NCI-H1694 (cell line): ENCODE results near the gene PELI2.
"Not testable (repeated sequence)": the region's sequence is repeated elsewhere in the genome, so short reads cannot be mapped to it uniquely, and the experiment has no call there.

Source experiments
- DNase-seq: peaks from one replicate; lab custom pipeline; 2025; lab: John Stamatoyannopoulos, UW

PELI2 gene

GRCh38 chr14:56143025-56143424, 24.8 kb downstream of the PELI2 start:
- DNase-seq = no peak

GRCh38 chr14:56144176-56144575, 26.0 kb downstream of the PELI2 start:
- DNase-seq = no peak

GRCh38 chr14:56145181-56145769, 27.1 kb downstream of the PELI2 start:
- DNase-seq = no peak

- DNase-seq = peak; percentile 40
These were observed 27.8 kb downstream of the PELI2 start for GRCh38 chr14:56145965-56146364.

GRCh38 chr14:56147449-56147848, 29.2 kb downstream of the PELI2 start:
- no peak for DNase-seq

- DNase-seq = no peak
These were observed 30.0 kb downstream of the PELI2 start for GRCh38 chr14:56147986-56148901.

GRCh38 chr14:56149151-56149550, 30.9 kb downstream of the PELI2 start:
- no peak for DNase-seq

- no peak for DNase-seq
These were observed 31.8 kb downstream of the PELI2 start for GRCh38 chr14:56149995-56150394.

- no peak for DNase-seq
These were observed 32.6 kb downstream of the PELI2 start for GRCh38 chr14:56150645-56151345.

GRCh38 chr14:56152221-56152620, 34.0 kb downstream of the PELI2 start:
- no peak for DNase-seq

- no peak for DNase-seq
These were observed 35.1 kb downstream of the PELI2 start for GRCh38 chr14:56153267-56153666.

- no peak for DNase-seq
These were observed 36.1 kb downstream of the PELI2 start for GRCh38 chr14:56154321-56154720.

GRCh38 chr14:56156096-56156495, 37.9 kb downstream of the PELI2 start:
- no peak for DNase-seq

- no peak for DNase-seq
These were observed 40.9 kb downstream of the PELI2 start for GRCh38 chr14:56159066-56159465.

- DNase-seq = no peak
These were observed 41.9 kb downstream of the PELI2 start for GRCh38 chr14:56160088-56160487.

- no peak for DNase-seq
These were observed 43.4 kb downstream of the PELI2 start for GRCh38 chr14:56161658-56162057.

GRCh38 chr14:56162476-56162875, 44.3 kb downstream of the PELI2 start:
- no peak for DNase-seq

GRCh38 chr14:56166579-56166978, 48.4 kb downstream of the PELI2 start:
- DNase-seq = not testable (repeated sequence)

GRCh38 chr14:56168007-56168616, 49.9 kb downstream of the PELI2 start:
- DNase-seq = no peak

GRCh38 chr14:56170028-56170427, 51.8 kb downstream of the PELI2 start:
- no peak for DNase-seq

- no peak for DNase-seq
These were observed 52.7 kb downstream of the PELI2 start for GRCh38 chr14:56170877-56171422.

- DNase-seq = no peak
These were observed 53.9 kb downstream of the PELI2 start for GRCh38 chr14:56172074-56172473.
